ENCODE results near the gene SPATA13.

DNA sequence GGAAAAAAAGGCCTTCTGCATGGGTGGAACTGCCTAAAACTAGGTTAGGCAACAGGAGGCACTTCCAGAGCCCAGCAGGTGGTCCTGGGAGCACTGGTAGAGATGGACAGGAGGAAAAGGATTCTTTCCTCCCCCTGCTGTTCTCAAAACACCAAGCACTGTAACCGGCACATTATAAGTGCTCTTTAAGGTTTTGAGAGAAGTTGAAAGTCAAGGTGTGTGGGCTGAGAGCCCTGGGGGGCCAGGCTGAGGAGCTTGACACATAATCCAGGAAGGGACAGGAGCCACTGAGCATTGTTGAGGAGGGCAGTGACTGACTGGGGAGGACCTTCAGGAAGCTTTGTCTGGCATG lies 32.3 kb downstream of the SPATA13 start:
- TF ChIP-seq, protein P1, sequence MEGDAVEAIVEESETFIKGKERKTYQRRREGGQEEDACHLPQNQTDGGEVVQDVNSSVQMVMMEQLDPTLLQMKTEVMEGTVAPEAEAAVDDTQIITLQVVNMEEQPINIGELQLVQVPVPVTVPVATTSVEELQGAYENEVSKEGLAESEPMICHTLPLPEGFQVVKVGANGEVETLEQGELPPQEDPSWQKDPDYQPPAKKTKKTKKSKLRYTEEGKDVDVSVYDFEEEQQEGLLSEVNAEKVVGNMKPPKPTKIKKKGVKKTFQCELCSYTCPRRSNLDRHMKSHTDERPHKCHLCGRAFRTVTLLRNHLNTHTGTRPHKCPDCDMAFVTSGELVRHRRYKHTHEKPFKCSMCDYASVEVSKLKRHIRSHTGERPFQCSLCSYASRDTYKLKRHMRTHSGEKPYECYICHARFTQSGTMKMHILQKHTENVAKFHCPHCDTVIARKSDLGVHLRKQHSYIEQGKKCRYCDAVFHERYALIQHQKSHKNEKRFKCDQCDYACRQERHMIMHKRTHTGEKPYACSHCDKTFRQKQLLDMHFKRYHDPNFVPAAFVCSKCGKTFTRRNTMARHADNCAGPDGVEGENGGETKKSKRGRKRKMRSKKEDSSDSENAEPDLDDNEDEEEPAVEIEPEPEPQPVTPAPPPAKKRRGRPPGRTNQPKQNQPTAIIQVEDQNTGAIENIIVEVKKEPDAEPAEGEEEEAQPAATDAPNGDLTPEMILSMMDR (conservative IDR thresholded peaks at IDR 0.05; ENCODE audit: low read depth, low read length): no peak
- no peak for TF ChIP-seq EZH2 (IDR thresholded peaks at IDR 0.05; ENCODE audit: low read length, unreplicated experiment)

All from PC-3 (cell line).